A673 (cell line): ENCODE data around the gene IMP4.

Experiments
- EZH2 ChIP-seq: fragments of 200-600 bp; sonication (generic); IDR thresholded peaks from 2 replicates; pipeline ENCODE4 v1.6.1; 2017; ENCODE audit warnings: borderline replicate concordance, low read depth, mild to moderate bottlenecking, mixed read lengths, antibody characterized with exemption, low read length; ENCODE audit not compliant: poor library complexity, severe bottlenecking
- TF ChIP-seq, protein P1 (sequence below): fragments of 300-800, 200-600 bp; sonication (generic); conservative IDR thresholded peaks from 2 replicates; pipeline ENCODE4 v1.5.1; 2017; ENCODE audit warnings: low read depth, mild to moderate bottlenecking, antibody characterized with exemption, low read length, moderate library complexity, mixed read lengths

DNA sequence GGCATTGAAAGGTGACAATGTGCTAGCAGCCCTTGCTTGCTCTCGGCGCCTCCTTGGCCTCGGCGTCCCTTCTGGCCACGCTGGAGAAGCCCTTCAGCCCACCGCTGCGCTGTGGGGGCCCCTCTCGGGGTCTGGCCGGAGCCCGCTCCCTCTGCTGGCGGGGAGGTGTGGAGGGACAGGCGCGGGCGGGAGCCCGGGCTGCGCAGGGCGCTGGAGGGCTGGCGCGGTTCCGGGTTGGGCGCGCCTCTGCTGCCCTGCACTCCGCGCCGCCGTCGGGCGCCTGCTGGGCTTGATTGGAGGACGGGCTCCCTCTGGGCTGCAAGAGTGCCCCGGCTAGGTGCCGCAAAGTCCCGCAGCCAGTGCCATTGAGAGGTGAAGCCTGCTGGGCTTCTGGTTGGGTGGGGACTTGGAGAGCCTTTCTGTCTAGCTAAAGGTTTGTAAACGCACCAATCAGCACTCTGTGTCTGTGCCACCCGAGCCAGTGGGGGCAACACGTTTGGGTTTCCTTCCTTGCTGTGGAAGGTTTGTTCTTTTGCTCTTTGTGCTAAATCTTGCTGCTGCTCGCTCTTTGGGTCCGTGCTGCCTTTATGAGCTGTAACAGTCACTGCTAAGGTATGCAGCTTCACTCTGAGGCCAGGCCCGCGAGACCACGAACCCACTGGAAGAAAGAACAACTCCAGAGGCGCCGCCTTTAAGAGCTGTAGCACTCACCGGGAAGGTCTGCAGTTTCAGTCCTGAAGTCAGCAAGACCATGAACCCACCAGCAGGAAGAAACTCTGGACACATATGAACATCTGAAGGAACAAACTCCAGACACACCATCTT lies 14.8 kb upstream of the IMP4 start:
- TF ChIP-seq, protein P1, sequence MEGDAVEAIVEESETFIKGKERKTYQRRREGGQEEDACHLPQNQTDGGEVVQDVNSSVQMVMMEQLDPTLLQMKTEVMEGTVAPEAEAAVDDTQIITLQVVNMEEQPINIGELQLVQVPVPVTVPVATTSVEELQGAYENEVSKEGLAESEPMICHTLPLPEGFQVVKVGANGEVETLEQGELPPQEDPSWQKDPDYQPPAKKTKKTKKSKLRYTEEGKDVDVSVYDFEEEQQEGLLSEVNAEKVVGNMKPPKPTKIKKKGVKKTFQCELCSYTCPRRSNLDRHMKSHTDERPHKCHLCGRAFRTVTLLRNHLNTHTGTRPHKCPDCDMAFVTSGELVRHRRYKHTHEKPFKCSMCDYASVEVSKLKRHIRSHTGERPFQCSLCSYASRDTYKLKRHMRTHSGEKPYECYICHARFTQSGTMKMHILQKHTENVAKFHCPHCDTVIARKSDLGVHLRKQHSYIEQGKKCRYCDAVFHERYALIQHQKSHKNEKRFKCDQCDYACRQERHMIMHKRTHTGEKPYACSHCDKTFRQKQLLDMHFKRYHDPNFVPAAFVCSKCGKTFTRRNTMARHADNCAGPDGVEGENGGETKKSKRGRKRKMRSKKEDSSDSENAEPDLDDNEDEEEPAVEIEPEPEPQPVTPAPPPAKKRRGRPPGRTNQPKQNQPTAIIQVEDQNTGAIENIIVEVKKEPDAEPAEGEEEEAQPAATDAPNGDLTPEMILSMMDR = no peak
- TF ChIP-seq EZH2 = no peak
